ENCODE measurements around the gene KRTAP23-1.

- no peak for TF ChIP-seq CTCF (IDR thresholded peaks at IDR 0.05)
- no peak for TF ChIP-seq POLR2A (IDR thresholded peaks at IDR 0.05)
- peak; percentile 9 for TF ChIP-seq POLR2AphosphoS5 (IDR thresholded peaks at IDR 0.05)
Measured at GRCh38 chr21:30338717-30339116, 9.7 kb downstream of the KRTAP23-1 start.

All from prostate gland (tissue), 2 donors.